ENCODE measurements around the gene TLE2. TPM values are rescaled to one million over a fixed set of nuclear protein-coding genes. Genes with fewer than 3 reads are reported as not detected.

Gene TLE2
- total and polyA plus RNA-seq, 9 of the 15 experiments (the other 6 are each of a cell fraction or from before 2014, with no cell fraction given) = 0.35 to 13.1 (median 6.2) TPM

GRCh38 chr19:3058821-3059314 is 29.8 kb upstream of the TLE2 start (continued):
- TF ChIP-seq AFF1 (IDR thresholded peaks at IDR 0.05; ENCODE audit: low read depth in 1 of 2, partially characterized antibody in 2 of 2) (no peak), CHD1 (IDR thresholded peaks at IDR 0.05; ENCODE audit: low read length) (no peak), STAT6 (CRISPR knock-in tag; IDR thresholded peaks at IDR 0.05) (no peak)
